ENCODE data around the gene PDK3. TPM values are rescaled to one million over a fixed set of nuclear protein-coding genes. Genes with fewer than 3 reads are reported as not detected.
A peak's percentile ranks its signal among the peaks of the same experiment; 100 is the strongest.

The PDK3 gene
- total and polyA plus RNA-seq, 7 donors: 3.6 to 63.2 (median 47.6) TPM

GRCh38 chrX:24561121-24561520 lies 96.0 kb downstream of the PDK3 start:
- intact Hi-C loops (cut with DNase I): no loop called here
- H3K9me3 ChIP-seq: no peaks in the 10 kb centered on the region
- peaks cover 0 to 9% (median 0%) of the 10 kb centered on the region in 4 donors for H3K4me1 ChIP-seq
- no peak for TF ChIP-seq POLR2AphosphoS5 (IDR thresholded peaks at IDR 0.05)
- DNase-seq: no peak
- 57 to 76% methylated on average over 5 of the region's 5 CpGs for WGBS, 2 donors
- no peak overlapping the region for H3K27ac ChIP-seq
- no peak overlapping the region for H3K4me3 ChIP-seq
- H3K36me3 ChIP-seq: no peaks in the 10 kb centered on the region
- peaks cover 0 to 6% (median 0%) of the 10 kb centered on the region in 3 donors for H3K27me3 ChIP-seq

- no peak for DNase-seq
These were observed 98.4 kb downstream of the PDK3 start for GRCh38 chrX:24563291-24564010.

GRCh38 chrX:24566240-24566639 lies 101.2 kb downstream of the PDK3 start:
- H3K27ac ChIP-seq: peak overlapping the region in 3 of 4 donors; percentile 53 to 69 (median 60)
- WGBS, 2 donors: 78 to 83% methylated on average over 3 of the region's 3 CpGs
- H3K36me3 ChIP-seq: no peaks in the 10 kb centered on the region
- intact Hi-C loops (cut with DNase I): no loop called here
- H3K4me1 ChIP-seq: peaks cover 0 to 19% (median 3%) of the 10 kb centered on the region in 4 donors
- H3K27me3 ChIP-seq: peaks cover 0 to 6% (median 0%) of the 10 kb centered on the region in 3 donors
- no peak overlapping the region for H3K4me3 ChIP-seq
- no peaks in the 10 kb centered on the region for H3K9me3 ChIP-seq
- no peak for TF ChIP-seq CTCF (IDR thresholded peaks at IDR 0.05)
- TF ChIP-seq EP300 (IDR thresholded peaks at IDR 0.05): peak in 3 of 4 donors; percentile 58 to 75 (median 75)
- TF ChIP-seq POLR2A (IDR thresholded peaks at IDR 0.05): no peak
- peak; percentile 54 to 82 (median 78) for TF ChIP-seq POLR2AphosphoS5 (IDR thresholded peaks at IDR 0.05)
- DNase-seq: no peak

More at GRCh38 chrX:24563291-24564010, 98.4 kb downstream of the PDK3 start:
- intact Hi-C loops (cut with DNase I): no loop called here
- Histone ChIP-seq H3K27me3 (peaks cover 0 to 6% (median 0%) of the 10 kb centered on the region in 3 donors), H3K4me3 (no peak overlapping the region), H3K36me3 (no peaks in the 10 kb centered on the region), H3K4me1 (peaks cover 0 to 19% (median 3%) of the 10 kb centered on the region in 4 donors), H3K9me3 (no peaks in the 10 kb centered on the region), H3K27ac (no peak overlapping the region)
- 92 to 94% methylated on average over 19 of the region's 19 CpGs for WGBS, 2 donors
- TF ChIP-seq EP300 (IDR thresholded peaks at IDR 0.05) (no peak), POLR2A (IDR thresholded peaks at IDR 0.05) (no peak), POLR2AphosphoS5 (IDR thresholded peaks at IDR 0.05) (no peak), CTCF (IDR thresholded peaks at IDR 0.05) (no peak)

GRCh38 chrX:24567169-24567568 lies 102.1 kb downstream of the PDK3 start:
- no peaks in the 10 kb centered on the region for H3K9me3 ChIP-seq
- no peak for DNase-seq
- no peak overlapping the region for H3K4me3 ChIP-seq
- peaks cover 0 to 19% (median 3%) of the 10 kb centered on the region in 4 donors for H3K4me1 ChIP-seq
- H3K27me3 ChIP-seq: peaks cover 0 to 3% (median 0%) of the 10 kb centered on the region in 3 donors
- H3K27ac ChIP-seq: peak overlapping the region in 3 of 4 donors; percentile 53 to 69 (median 60)
- H3K36me3 ChIP-seq: no peaks in the 10 kb centered on the region
- TF ChIP-seq EP300 (IDR thresholded peaks at IDR 0.05) (no peak), POLR2AphosphoS5 (IDR thresholded peaks at IDR 0.05) (no peak), CTCF (IDR thresholded peaks at IDR 0.05) (no peak), POLR2A (IDR thresholded peaks at IDR 0.05) (no peak)
- intact Hi-C loops (cut with DNase I): no loop called here
- WGBS, 2 donors: 77 to 92% methylated on average over 4 of the region's 4 CpGs

- DNase-seq: no peak
- no peaks in the 10 kb centered on the region for H3K9me3 ChIP-seq
- intact Hi-C loops (cut with DNase I): no loop called here
- TF ChIP-seq POLR2AphosphoS5 (IDR thresholded peaks at IDR 0.05): no peak
- TF ChIP-seq POLR2A (IDR thresholded peaks at IDR 0.05): no peak
- TF ChIP-seq CTCF (IDR thresholded peaks at IDR 0.05): no peak
- no peak for TF ChIP-seq EP300 (IDR thresholded peaks at IDR 0.05)
- no peaks in the 10 kb centered on the region for H3K27me3 ChIP-seq
- no peaks in the 10 kb centered on the region for H3K4me1 ChIP-seq
- H3K36me3 ChIP-seq: no peaks in the 10 kb centered on the region
- WGBS, 2 donors: 84 to 89% methylated on average over 4 of the region's 4 CpGs
- no peak overlapping the region for H3K4me3 ChIP-seq
- H3K27ac ChIP-seq: no peak overlapping the region
These were observed 109.7 kb downstream of the PDK3 start for GRCh38 chrX:24574743-24575142.

Data from sigmoid colon (tissue), 7 donors.